Immature natural killer cell (primary cell): ENCODE measurements around the gene CDK2AP2. TPM values are rescaled to one million over a fixed set of nuclear protein-coding genes. Genes with fewer than 3 reads are reported as not detected.
"Not testable (repeated sequence)": the region's sequence is repeated elsewhere in the genome, so short reads cannot be mapped to it uniquely, and the experiment has no call there.

ENCODE experiments used
- DNase-seq, 3 donors: peaks; one replicate each; pipeline ENCODE4 v3.0.0; 2022; ENCODE audit warnings: mixed read lengths in 1 of 3
- H3K27ac Mint-ChIP-seq, 6 donors: one replicate each; pipeline ENCODE4 v1.8.0; 2020; ENCODE audit warnings: mixed read lengths in 6 of 6, mild to moderate bottlenecking in 5 of 6, inconsistent platforms in 4 of 6, moderate library complexity in 3 of 6
- H3K27me3 Mint-ChIP-seq, 3 donors: one replicate each; pipeline ENCODE4 v1.8.0; 2020 to 2021; ENCODE audit warnings: low read depth in 3 of 3, mild to moderate bottlenecking in 3 of 3, mixed read lengths in 3 of 3, moderate library complexity in 3 of 3, inconsistent platforms in 1 of 3
- H3K36me3 Mint-ChIP-seq, 3 donors: one replicate each; pipeline ENCODE4 v1.8.0; 2020; ENCODE audit warnings: mixed read lengths in 3 of 3, inconsistent platforms in 2 of 3, mild to moderate bottlenecking in 2 of 3
- H3K4me1 Mint-ChIP-seq, 2 donors: one replicate each; pipeline ENCODE4 v1.8.0; 2020; ENCODE audit warnings: inconsistent platforms in 2 of 2, mild to moderate bottlenecking in 2 of 2, mixed read lengths in 2 of 2, moderate library complexity in 1 of 2
- H3K4me3 Mint-ChIP-seq, 5 donors: one replicate each; pipeline ENCODE4 v1.8.0; 2020; ENCODE audit warnings: mild to moderate bottlenecking in 5 of 5, mixed read lengths in 5 of 5, inconsistent platforms in 3 of 5, moderate library complexity in 3 of 5
- H3K9me3 Mint-ChIP-seq, 6 donors: one replicate each; pipeline ENCODE4 v1.8.0; 2020; ENCODE audit warnings: mild to moderate bottlenecking in 6 of 6, mixed read lengths in 6 of 6, inconsistent platforms in 4 of 6, moderate library complexity in 3 of 6
- polyA plus RNA-seq, 3 donors: library from polyadenylated mRNA; unstranded; fragments of 300-500 nt; fragmentation: Illumina TruSeq; gene quantifications; one replicate each; pipeline ENCODE4 v1.2.3, GENCODE V29; 2021

Gene CDK2AP2
- polyA plus RNA-seq, 3 donors from 2014 or later = 190 to 301 (median 226) TPM

GRCh38 chr11:67468456-67468758, 39.6 kb downstream of the CDK2AP2 start:
- H3K27ac Mint-ChIP-seq = peak overlapping the region; percentile 61 to 89 (median 77)
- no peaks in the 10 kb centered on the region for H3K36me3 Mint-ChIP-seq
- peak overlapping the region; percentile 82 to 87 (median 83) for H3K4me3 Mint-ChIP-seq
- no peaks in the 10 kb centered on the region for H3K9me3 Mint-ChIP-seq
- DNase-seq = no peak
- peaks cover 25 to 29% of the 10 kb centered on the region in 2 donors for H3K4me1 Mint-ChIP-seq
- peaks cover 0 to 9% (median 3%) of the 10 kb centered on the region in 3 donors for H3K27me3 Mint-ChIP-seq

- Mint-ChIP-seq H3K4me1 (peaks cover 25 to 29% of the 10 kb centered on the region in 2 donors), H3K27ac (peak overlapping the region; percentile 61 to 89 (median 78)), H3K27me3 (peaks cover 0 to 9% (median 2%) of the 10 kb centered on the region in 3 donors), H3K4me3 (peak overlapping the region; percentile 82 to 87 (median 83)), H3K36me3 (no peaks in the 10 kb centered on the region), H3K9me3 (no peaks in the 10 kb centered on the region)
- no peak for DNase-seq
Observed at GRCh38 chr11:67468056-67468455, 39.9 kb downstream of the CDK2AP2 start.

- peak overlapping the region; percentile 19 to 87 (median 52) for H3K4me3 Mint-ChIP-seq
- DNase-seq = no peak
- H3K4me1 Mint-ChIP-seq = peaks cover 25 to 31% of the 10 kb centered on the region in 2 donors
- peaks cover 0 to 9% (median 2%) of the 10 kb centered on the region in 3 donors for H3K27me3 Mint-ChIP-seq
- H3K36me3 Mint-ChIP-seq = no peaks in the 10 kb centered on the region
- H3K27ac Mint-ChIP-seq = peak overlapping the region in 5 of 6 donors; percentile 34 to 83 (median 67)
- no peaks in the 10 kb centered on the region for H3K9me3 Mint-ChIP-seq
Observed at GRCh38 chr11:67466962-67467771, 40.8 kb downstream of the CDK2AP2 start.

- Mint-ChIP-seq H3K4me3 (peak overlapping the region in 1 of 5 donors; percentile 41), H3K27ac (peak overlapping the region in 3 of 6 donors; percentile 16 to 50 (median 34)), H3K9me3 (no peaks in the 10 kb centered on the region), H3K27me3 (peaks cover 0 to 9% (median 0%) of the 10 kb centered on the region in 3 donors), H3K36me3 (no peaks in the 10 kb centered on the region), H3K4me1 (peaks cover 25 to 31% of the 10 kb centered on the region in 2 donors)
- no peak for DNase-seq
Observed at GRCh38 chr11:67466367-67466766, 41.6 kb downstream of the CDK2AP2 start.

GRCh38 chr11:67465530-67465929, 42.4 kb downstream of the CDK2AP2 start:
- peak overlapping the region; percentile 76 to 93 (median 90) for H3K27ac Mint-ChIP-seq
- H3K4me1 Mint-ChIP-seq = peaks cover 25 to 31% of the 10 kb centered on the region in 2 donors
- not testable (repeated sequence) for H3K27me3 Mint-ChIP-seq, H3K9me3 Mint-ChIP-seq, H3K36me3 Mint-ChIP-seq, DNase-seq
- peak overlapping the region; percentile 77 to 88 (median 82) for H3K4me3 Mint-ChIP-seq

- no peaks in the 10 kb centered on the region for H3K9me3 Mint-ChIP-seq
- peaks cover 0 to 9% (median 0%) of the 10 kb centered on the region in 3 donors for H3K27me3 Mint-ChIP-seq
- DNase-seq = no peak
- H3K4me3 Mint-ChIP-seq = peak overlapping the region; percentile 77 to 88 (median 82)
- peak overlapping the region; percentile 76 to 93 (median 90) for H3K27ac Mint-ChIP-seq
- H3K4me1 Mint-ChIP-seq = peaks cover 25 to 31% of the 10 kb centered on the region in 2 donors
- no peaks in the 10 kb centered on the region for H3K36me3 Mint-ChIP-seq
Observed at GRCh38 chr11:67465189-67465510, 42.8 kb downstream of the CDK2AP2 start.

GRCh38 chr11:67464411-67465188, 43.4 kb downstream of the CDK2AP2 start:
- H3K27ac Mint-ChIP-seq = peak overlapping the region; percentile 76 to 92 (median 86)
- H3K36me3 Mint-ChIP-seq = peaks cover 0 to 3% (median 0%) of the 10 kb centered on the region in 3 donors
- no peaks in the 10 kb centered on the region for H3K9me3 Mint-ChIP-seq
- peak overlapping the region; percentile 77 to 88 (median 82) for H3K4me3 Mint-ChIP-seq
- peaks cover 0 to 9% (median 0%) of the 10 kb centered on the region in 3 donors for H3K27me3 Mint-ChIP-seq
- peaks cover 24 to 31% of the 10 kb centered on the region in 2 donors for H3K4me1 Mint-ChIP-seq
- peak; percentile 92 to 95 (median 94) for DNase-seq

GRCh38 chr11:67463680-67464410, 44.1 kb downstream of the CDK2AP2 start:
- Mint-ChIP-seq H3K4me3 (peak overlapping the region; percentile 77 to 88 (median 82)), H3K27ac (peak overlapping the region; percentile 76 to 92 (median 85)), H3K27me3 (peaks cover 0 to 9% (median 0%) of the 10 kb centered on the region in 3 donors), H3K9me3 (no peaks in the 10 kb centered on the region), H3K4me1 (peaks cover 19 to 28% of the 10 kb centered on the region in 2 donors), H3K36me3 (peaks cover 0 to 3% (median 0%) of the 10 kb centered on the region in 3 donors)
- DNase-seq = no peak

- Mint-ChIP-seq H3K4me1 (peaks cover 15 to 24% of the 10 kb centered on the region in 2 donors), H3K9me3 (no peaks in the 10 kb centered on the region), H3K4me3 (peak overlapping the region in 1 of 5 donors; percentile 6), H3K27me3 (peaks cover 0 to 10% (median 0%) of the 10 kb centered on the region in 3 donors), H3K36me3 (peaks cover 0 to 3% (median 0%) of the 10 kb centered on the region in 3 donors), H3K27ac (peak overlapping the region in 2 of 6 donors; percentile 49 to 57)
- DNase-seq = no peak
Observed at GRCh38 chr11:67463186-67463585, 44.8 kb downstream of the CDK2AP2 start.

- no peak for DNase-seq
- H3K27ac Mint-ChIP-seq = no peak overlapping the region
- H3K4me3 Mint-ChIP-seq = no peak overlapping the region
- H3K27me3 Mint-ChIP-seq = peaks cover 0 to 3% (median 2%) of the 10 kb centered on the region in 3 donors
- H3K4me1 Mint-ChIP-seq = peaks cover 0 to 2% of the 10 kb centered on the region in 2 donors
- peaks cover 0 to 3% (median 0%) of the 10 kb centered on the region in 3 donors for H3K36me3 Mint-ChIP-seq
- H3K9me3 Mint-ChIP-seq = no peaks in the 10 kb centered on the region
Observed at GRCh38 chr11:67458266-67458665, 49.7 kb downstream of the CDK2AP2 start.

- no peaks in the 10 kb centered on the region for H3K4me1 Mint-ChIP-seq
- H3K27ac Mint-ChIP-seq = no peak overlapping the region
- peaks cover 0 to 5% (median 3%) of the 10 kb centered on the region in 3 donors for H3K27me3 Mint-ChIP-seq
Observed at GRCh38 chr11:67457453-67457852, 50.5 kb downstream of the CDK2AP2 start.

More at GRCh38 chr11:67457453-67457852, 50.5 kb downstream of the CDK2AP2 start:
- Mint-ChIP-seq H3K36me3 (peaks cover 0 to 3% (median 0%) of the 10 kb centered on the region in 3 donors), H3K4me3 (no peak overlapping the region), H3K9me3 (no peaks in the 10 kb centered on the region)
- DNase-seq = no peak
